ENCODE measurements around the gene FAM177A1. TPM values are rescaled to one million over a fixed set of nuclear protein-coding genes. Genes with fewer than 3 reads are reported as not detected.
A peak's percentile ranks its signal among the peaks of the same experiment; 100 is the strongest.

The FAM177A1 gene
- total and polyA plus RNA-seq, 9 donors, result 31.3 to 38.1 (median 34.5) TPM

- H3K4me3 ChIP-seq (ENCODE audit: low read length), result peak within 1 kb of the TSS; percentile 55
- peak; percentile 98 for DNase-seq
- H3K4me1 ChIP-seq (ENCODE audit: control insufficient read depth, insufficient read depth, low read length), result peaks cover 11% of the 10 kb centered on the region
- peak within 1 kb of the TSS; percentile 93 for H3K27ac ChIP-seq (ENCODE audit: low read length)
- H3K27me3 ChIP-seq (ENCODE audit: control insufficient read depth, insufficient read depth, low read length), result no peaks in the 10 kb centered on the region
- WGBS (ENCODE audit: insufficient coverage), result under 1% methylated on average over 48 of the region's 57 CpGs
- peaks cover 2% of the 10 kb centered on the region for H3K36me3 ChIP-seq (ENCODE audit: control insufficient read depth, insufficient read depth, low read length)
- H3K9me3 ChIP-seq (replicated peaks; ENCODE audit: control insufficient read depth, low read depth, low read length), result no peaks in the 10 kb centered on the region
Observed at GRCh38 chr14:35121887-35122695, 76.0 kb downstream of the FAM177A1 start, which contains the start of the genes PPP2R3C and PRORP. Gene PPP2R3C (minus strand): TSS chr14:35121990. CDS start chr14:35121959, 31 bp downstream. Gene PRORP (plus strand): TSS chr14:35122552. CDS start chr14:35123246, 694 bp downstream.

- Histone ChIP-seq H3K27me3 (ENCODE audit: control insufficient read depth, insufficient read depth, low read length) (no peaks in the 10 kb centered on the region), H3K9me3 (replicated peaks; ENCODE audit: control insufficient read depth, low read depth, low read length) (no peaks in the 10 kb centered on the region), H3K4me3 (ENCODE audit: low read length) (peak overlapping the region; percentile 55), H3K27ac (ENCODE audit: low read length) (peak overlapping the region; percentile 93), H3K4me1 (ENCODE audit: control insufficient read depth, insufficient read depth, low read length) (peaks cover 11% of the 10 kb centered on the region), H3K36me3 (ENCODE audit: control insufficient read depth, insufficient read depth, low read length) (peaks cover 7% of the 10 kb centered on the region)
- no peak for DNase-seq
- 11% methylated on average over 7 of the region's 23 CpGs for WGBS (ENCODE audit: insufficient coverage)
Observed at GRCh38 chr14:35122696-35123387, 76.8 kb downstream of the FAM177A1 start.

DNA sequence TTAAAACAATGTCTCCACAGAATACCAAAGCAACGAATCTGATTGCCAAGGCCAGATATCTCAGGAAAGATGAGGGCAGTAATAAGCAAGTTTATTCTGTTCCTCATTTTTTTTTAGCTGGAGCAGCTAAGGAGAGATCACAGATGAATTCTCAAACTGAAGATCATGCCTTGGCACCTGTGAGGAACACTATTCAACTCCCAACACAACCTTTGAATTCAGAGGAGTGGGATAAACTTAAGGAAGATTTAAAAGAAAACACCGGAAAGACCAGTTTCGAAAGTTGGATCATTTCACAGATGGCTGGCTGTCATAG is 77.3 kb downstream of the FAM177A1 start:
- WGBS (ENCODE audit: insufficient coverage), result no CpG with 5 or more reads among the region's 3 CpGs
- peaks cover 11% of the 10 kb centered on the region for H3K4me1 ChIP-seq (ENCODE audit: control insufficient read depth, insufficient read depth, low read length)
- H3K4me3 ChIP-seq (ENCODE audit: low read length), result peak overlapping the region; percentile 55
- peaks cover 7% of the 10 kb centered on the region for H3K36me3 ChIP-seq (ENCODE audit: control insufficient read depth, insufficient read depth, low read length)
- H3K27me3 ChIP-seq (ENCODE audit: control insufficient read depth, insufficient read depth, low read length), result no peaks in the 10 kb centered on the region
- H3K27ac ChIP-seq (ENCODE audit: low read length), result peak overlapping the region; percentile 93
- no peak for DNase-seq
- no peaks in the 10 kb centered on the region for H3K9me3 ChIP-seq (replicated peaks; ENCODE audit: control insufficient read depth, low read depth, low read length)

- no peak overlapping the region for H3K4me3 ChIP-seq (ENCODE audit: low read length)
- no peaks in the 10 kb centered on the region for H3K9me3 ChIP-seq (replicated peaks; ENCODE audit: control insufficient read depth, low read depth, low read length)
- DNase-seq, result no peak
- no peaks in the 10 kb centered on the region for H3K27me3 ChIP-seq (ENCODE audit: control insufficient read depth, insufficient read depth, low read length)
- H3K27ac ChIP-seq (ENCODE audit: low read length), result no peak overlapping the region
- no CpG with 5 or more reads among the region's 1 CpG for WGBS (ENCODE audit: insufficient coverage)
- peaks cover 11% of the 10 kb centered on the region for H3K4me1 ChIP-seq (ENCODE audit: control insufficient read depth, insufficient read depth, low read length)
- H3K36me3 ChIP-seq (ENCODE audit: control insufficient read depth, insufficient read depth, low read length), result peaks cover 7% of the 10 kb centered on the region
Observed at GRCh38 chr14:35124127-35124526, 78.1 kb downstream of the FAM177A1 start.

Other genes with a start within 250 kb of the FAM177A1 start
- gene BAZ1A, start 170.9 kb upstream of the FAM177A1 start, total RNA-seq, result 14.7 TPM
- 10 to 100 TPM; 15.7 to 27.8 (median 19.3) TPM for gene BAZ1A, start 170.9 kb upstream of the FAM177A1 start, polyA plus RNA-seq (ENCODE audit: insufficient read depth in 1 of 8, insufficient read length in 8 of 8, low replicate concordance in 1 of 8)
- gene SRP54, start 63.3 kb upstream of the FAM177A1 start, total RNA-seq, result 47.5 TPM
- gene SRP54, start 63.3 kb upstream of the FAM177A1 start, polyA plus RNA-seq (ENCODE audit: insufficient read depth in 1 of 8, insufficient read length in 8 of 8, low replicate concordance in 1 of 8), result 10 to 100 TPM; 38.0 to 49.9 (median 42.8) TPM
- 34.2 TPM for gene PPP2R3C, start 75.7 kb downstream of the FAM177A1 start, total RNA-seq
- 10 to 100 TPM; 38.0 to 51.7 (median 42.6) TPM for gene PPP2R3C, start 75.7 kb downstream of the FAM177A1 start, polyA plus RNA-seq (ENCODE audit: insufficient read depth in 1 of 8, insufficient read length in 8 of 8, low replicate concordance in 1 of 8)
- 22.7 TPM for gene PRORP, start 76.3 kb downstream of the FAM177A1 start, total RNA-seq
- gene PRORP, start 76.3 kb downstream of the FAM177A1 start, polyA plus RNA-seq (ENCODE audit: insufficient read depth in 1 of 8, insufficient read length in 8 of 8, low replicate concordance in 1 of 8), result 10 to 100 TPM; 14.1 to 22.3 (median 17.6) TPM
- gene PSMA6, start 246.1 kb downstream of the FAM177A1 start, total RNA-seq, result 218 TPM
- 100 to 1,000 TPM; 161 to 214 (median 180) TPM for gene PSMA6, start 246.1 kb downstream of the FAM177A1 start, polyA plus RNA-seq (ENCODE audit: insufficient read depth in 1 of 8, insufficient read length in 8 of 8, low replicate concordance in 1 of 8)

All from muscle of leg (tissue), 11 donors.